GM19397 (cell line): ENCODE data around the gene IRF2BPL.

Source experiments
- ATAC-seq: cut with Tn5 transposase; IDR thresholded peaks from one replicate; pipeline ENCODE4 v1.9.1; 2021; ENCODE audit warnings: mild to moderate bottlenecking, moderate library complexity; ENCODE audit not compliant: unreplicated experiment

IRF2BPL gene

GRCh38 chr14:77014004-77014604, 14.4 kb downstream of the IRF2BPL start:
- ATAC-seq, result no peak

GRCh38 chr14:77012193-77012765, 16.2 kb downstream of the IRF2BPL start:
- ATAC-seq, result no peak

GRCh38 chr14:77011245-77011644, 17.3 kb downstream of the IRF2BPL start:
- no peak for ATAC-seq

- no peak for ATAC-seq
Measured at GRCh38 chr14:77009014-77009413, 19.5 kb downstream of the IRF2BPL start.

- ATAC-seq, result no peak
Measured at GRCh38 chr14:77008541-77008940, 20.0 kb downstream of the IRF2BPL start.

GRCh38 chr14:77007975-77008421, 20.5 kb downstream of the IRF2BPL start:
- ATAC-seq, result no peak

- ATAC-seq, result no peak
Measured at GRCh38 chr14:77007183-77007974, 21.1 kb downstream of the IRF2BPL start.

GRCh38 chr14:77006132-77006531, 22.4 kb downstream of the IRF2BPL start:
- ATAC-seq, result no peak

GRCh38 chr14:77005559-77005958, 22.9 kb downstream of the IRF2BPL start:
- no peak for ATAC-seq

- no peak for ATAC-seq
Measured at GRCh38 chr14:77004711-77005460, 23.6 kb downstream of the IRF2BPL start.

GRCh38 chr14:77003960-77004710, 24.4 kb downstream of the IRF2BPL start:
- ATAC-seq, result no peak

GRCh38 chr14:77002889-77003288, 25.6 kb downstream of the IRF2BPL start:
- ATAC-seq, result no peak

GRCh38 chr14:77002335-77002734, 26.2 kb downstream of the IRF2BPL start:
- no peak for ATAC-seq

- ATAC-seq, result no peak
Measured at GRCh38 chr14:77000340-77001270, 27.9 kb downstream of the IRF2BPL start.

- no peak for ATAC-seq
Measured at GRCh38 chr14:76998910-76999309, 29.6 kb downstream of the IRF2BPL start.

GRCh38 chr14:76997257-76997970, 31.1 kb downstream of the IRF2BPL start:
- no peak for ATAC-seq

GRCh38 chr14:76996563-76997146, 31.9 kb downstream of the IRF2BPL start:
- ATAC-seq, result no peak

- no peak for ATAC-seq
Measured at GRCh38 chr14:76995279-76996035, 33.1 kb downstream of the IRF2BPL start.
